NCI-H2107 treated with DMSO at 0.1 percent for 48 hours (cell line): ENCODE data around the gene POF1B.
A peak's percentile ranks its signal among the peaks of the same experiment; 100 is the strongest.
"Not testable (repeated sequence)": the region's sequence is repeated elsewhere in the genome, so short reads cannot be mapped to it uniquely, and the experiment has no call there.

ENCODE experiments used
- DNase-seq: peaks from one replicate; lab custom pipeline; 2025; ENCODE audit not compliant: unreplicated experiment; lab: John Stamatoyannopoulos, UW

POF1B gene, protein sequence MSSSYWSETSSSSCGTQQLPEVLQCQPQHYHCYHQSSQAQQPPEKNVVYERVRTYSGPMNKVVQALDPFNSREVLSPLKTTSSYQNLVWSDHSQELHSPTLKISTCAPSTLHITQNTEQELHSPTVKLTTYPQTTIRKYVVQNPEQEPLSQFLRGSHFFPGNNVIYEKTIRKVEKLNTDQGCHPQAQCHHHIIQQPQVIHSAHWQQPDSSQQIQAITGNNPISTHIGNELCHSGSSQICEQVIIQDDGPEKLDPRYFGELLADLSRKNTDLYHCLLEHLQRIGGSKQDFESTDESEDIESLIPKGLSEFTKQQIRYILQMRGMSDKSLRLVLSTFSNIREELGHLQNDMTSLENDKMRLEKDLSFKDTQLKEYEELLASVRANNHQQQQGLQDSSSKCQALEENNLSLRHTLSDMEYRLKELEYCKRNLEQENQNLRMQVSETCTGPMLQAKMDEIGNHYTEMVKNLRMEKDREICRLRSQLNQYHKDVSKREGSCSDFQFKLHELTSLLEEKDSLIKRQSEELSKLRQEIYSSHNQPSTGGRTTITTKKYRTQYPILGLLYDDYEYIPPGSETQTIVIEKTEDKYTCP

DNA sequence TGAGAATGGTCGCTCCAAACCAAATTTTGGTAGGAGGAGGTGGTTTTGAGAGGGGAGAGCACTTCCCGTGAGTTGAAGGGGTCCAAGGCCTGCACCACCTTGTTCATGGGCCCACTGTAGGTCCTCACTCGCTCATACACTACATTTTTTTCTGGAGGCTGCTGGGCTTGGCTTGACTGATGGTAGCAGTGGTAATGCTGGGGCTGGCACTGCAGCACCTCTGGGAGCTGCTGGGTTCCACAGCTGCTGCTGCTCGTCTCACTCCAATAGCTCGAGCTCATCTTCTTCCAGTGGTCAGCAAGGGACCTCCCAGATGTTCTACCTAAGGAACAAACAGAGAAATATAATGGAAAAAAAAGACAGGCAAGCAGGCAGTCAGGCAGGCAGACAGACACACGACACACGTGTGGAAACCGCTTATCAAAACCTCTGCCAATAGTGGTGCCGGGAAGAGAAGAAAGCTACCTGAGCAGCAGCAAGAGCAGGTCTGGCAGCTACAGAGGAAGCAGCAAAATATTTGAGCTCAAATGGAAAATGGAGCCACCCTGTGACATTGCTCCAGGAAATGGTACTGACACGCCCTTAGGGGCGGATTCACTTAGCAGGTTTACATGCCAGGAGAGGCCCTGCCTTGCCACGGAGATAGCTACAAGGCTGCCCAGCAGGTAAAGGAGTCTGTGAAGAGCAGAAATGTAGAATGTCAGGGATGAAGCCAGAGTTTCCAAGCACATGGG lies at the start of gene POF1B:
TSS of gene POF1B (minus strand) at position 492 of the 734 bp plus-strand sequence. CDS start at position 281, 211 bp downstream.
- DNase-seq, result no peak

DNA sequence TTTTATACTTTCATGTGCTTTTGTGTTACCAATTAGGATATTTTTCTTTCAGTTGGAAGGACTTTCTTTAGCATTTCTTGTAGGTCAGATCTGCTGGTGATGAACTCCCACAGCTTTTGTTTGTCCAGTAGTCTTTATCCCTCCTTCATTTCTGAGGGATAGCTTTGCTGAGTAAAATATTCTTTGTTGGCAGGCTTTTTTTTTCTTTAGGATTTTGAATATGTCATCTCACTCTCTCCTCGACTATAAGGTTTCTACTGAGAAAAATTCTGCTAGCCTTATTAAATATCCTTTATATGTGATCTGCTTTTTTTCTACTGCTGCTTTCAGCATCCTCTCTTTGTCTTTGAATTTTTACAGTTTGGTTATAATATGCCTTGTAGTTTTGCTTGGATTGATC lies 49.6 kb upstream of the POF1B start:
- DNase-seq, result no peak

DNA sequence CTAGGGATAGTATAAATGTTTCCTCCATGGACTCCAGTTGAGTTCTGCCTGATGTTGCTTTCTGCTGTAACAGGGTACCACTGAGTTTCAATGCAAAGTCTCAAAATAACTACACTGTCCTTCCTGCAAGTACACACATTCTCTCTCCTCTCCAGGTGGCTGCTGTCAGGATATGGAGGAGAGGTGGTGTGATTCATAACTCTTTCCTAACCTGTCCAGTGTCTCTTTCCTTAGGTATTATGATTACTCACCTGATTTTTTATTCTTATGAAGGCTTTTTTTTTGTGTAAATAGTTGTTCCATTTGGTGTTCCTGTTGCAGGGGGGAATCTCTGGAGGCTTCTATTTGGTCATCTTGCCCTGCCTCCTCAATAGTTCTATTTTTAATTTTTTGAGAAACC lies 39.8 kb upstream of the POF1B start:
- DNase-seq, result no peak

DNA sequence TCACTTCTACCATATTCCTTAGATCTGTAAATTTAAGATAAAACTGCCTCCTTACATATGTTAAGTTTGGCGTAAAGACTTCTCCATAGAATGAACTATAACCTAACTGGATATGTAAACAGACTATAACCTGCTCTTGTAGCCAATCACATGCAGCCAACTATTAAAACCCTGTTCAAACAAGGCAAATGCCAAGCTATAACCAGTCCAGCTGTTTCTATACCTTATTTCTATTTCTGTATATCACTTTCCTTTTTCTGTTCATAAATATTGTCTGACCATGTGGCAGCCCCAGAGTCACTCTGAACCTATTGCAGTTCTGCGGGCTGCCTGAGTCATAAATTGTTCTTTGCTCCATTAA lies 12.4 kb upstream of the POF1B start:
- no peak for DNase-seq

DNA sequence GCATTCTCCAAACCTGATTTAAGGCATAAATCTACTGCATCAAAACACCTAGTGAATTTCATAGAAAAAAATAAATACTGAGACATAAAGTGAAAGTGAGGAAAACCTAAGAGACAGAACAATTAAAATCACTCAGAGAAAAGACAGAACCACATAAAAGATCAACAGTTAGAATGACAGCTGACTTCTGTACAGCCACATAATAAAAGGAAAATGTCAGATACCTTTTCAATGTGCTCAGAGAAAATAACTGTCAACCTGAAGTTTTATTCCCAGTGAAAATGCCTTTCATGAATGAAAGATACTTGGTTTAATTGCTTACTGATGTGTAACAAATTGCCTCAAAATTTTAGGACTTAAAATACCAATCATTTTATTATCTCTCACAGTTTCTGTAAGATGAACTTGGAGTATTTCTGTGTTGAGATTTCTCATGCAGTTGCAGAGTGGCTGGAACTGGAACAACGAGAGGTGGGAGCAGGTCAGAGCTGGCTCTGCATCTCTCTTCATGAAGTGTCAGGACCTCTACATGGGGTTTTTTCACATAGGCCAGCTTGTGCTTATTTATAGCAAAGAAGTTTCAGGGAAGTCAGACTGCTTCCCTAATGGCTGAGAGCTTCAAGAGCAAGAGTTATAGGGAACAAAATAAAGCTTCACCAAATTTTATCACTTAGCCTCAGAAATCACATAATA lies 11.9 kb upstream of the POF1B start:
- no peak for DNase-seq

DNA sequence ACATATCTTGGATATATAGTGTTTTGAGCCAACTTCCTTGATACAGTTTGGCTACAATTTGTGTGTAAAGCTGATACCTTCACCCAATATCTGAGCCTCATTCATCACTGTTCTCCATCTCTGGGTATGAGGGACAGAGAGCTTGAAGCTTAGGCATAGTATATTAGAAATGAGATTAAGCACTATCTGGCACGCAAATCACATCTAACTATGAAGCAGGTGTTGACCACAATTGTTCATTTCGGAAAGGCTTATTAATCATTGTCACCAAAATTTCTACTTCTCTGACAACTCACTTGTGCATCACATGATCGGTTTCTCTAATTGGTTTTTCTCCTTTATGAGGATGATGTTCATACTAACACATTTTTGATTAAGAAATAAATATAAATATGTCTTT lies 2.1 kb upstream of the POF1B start:
- no peak for DNase-seq

DNA sequence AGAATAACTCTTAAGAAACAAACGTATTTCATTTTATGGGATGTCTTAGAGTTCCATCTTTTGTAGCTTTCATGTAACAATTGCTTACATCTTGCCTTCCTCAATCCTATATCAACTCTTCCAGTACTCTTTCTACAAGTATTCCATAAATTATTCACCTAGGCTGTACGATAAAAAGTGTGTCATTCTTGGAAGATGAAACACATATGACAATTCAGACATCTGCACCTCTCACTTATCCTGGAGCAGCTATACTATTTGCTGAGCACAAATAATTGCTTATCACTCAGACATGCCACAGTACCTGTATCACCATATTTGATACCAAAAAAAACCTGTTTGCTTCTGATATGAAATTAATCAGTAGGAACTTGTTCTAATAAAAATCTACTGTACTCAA lies 1.0 kb downstream of the POF1B start:
- DNase-seq, result no peak

DNA sequence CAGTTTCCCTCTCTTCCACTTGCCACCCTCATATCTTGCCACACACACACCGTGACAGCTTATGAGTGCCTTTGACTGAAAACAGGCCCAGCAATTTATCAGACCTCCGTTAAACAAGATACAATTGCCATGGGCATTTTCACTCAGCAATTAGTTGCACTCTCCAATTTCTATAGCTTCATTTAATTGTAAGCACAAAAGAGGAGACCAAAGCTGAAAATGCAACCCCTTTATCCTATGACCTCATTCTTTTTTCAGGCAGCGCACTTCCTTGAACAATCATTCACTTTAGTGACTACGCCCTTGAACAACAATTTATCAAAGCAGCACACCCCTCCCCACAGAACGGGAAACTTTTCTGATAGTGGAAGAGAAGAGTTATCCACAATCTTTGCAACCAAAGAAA lies 4.1 kb downstream of the POF1B start:
- DNase-seq, result no peak

DNA sequence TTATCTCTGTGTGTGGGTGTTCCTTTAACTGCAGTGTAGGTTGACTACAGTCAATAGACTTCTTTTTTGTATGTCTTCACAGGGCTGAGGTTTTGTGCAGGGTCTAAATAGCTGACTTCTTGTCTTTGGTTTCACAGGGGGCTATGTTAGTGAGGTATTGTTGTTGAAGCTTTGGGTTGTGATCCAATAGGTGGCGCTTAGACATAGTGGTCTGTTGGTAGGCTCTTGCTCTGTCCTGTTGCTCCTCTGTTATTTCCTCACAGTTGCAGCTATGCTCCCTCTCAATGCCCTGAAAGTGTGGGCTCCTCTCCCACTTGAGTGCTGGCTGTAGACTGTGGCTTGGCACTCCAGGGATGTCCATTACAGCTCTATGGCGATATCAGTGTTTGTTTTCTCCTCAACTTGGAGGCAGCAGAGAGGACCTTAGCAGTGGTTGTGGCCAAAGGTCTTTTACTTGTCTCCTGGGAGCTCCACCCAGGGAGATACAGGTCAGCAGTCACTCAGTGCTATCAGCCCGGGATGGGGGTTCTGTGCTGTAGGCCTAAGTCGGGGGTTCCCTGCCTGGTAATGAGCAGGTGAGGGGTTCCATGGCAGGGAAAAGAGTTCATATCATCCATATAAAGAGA lies 14.0 kb downstream of the POF1B start:
- no peak for DNase-seq

DNA sequence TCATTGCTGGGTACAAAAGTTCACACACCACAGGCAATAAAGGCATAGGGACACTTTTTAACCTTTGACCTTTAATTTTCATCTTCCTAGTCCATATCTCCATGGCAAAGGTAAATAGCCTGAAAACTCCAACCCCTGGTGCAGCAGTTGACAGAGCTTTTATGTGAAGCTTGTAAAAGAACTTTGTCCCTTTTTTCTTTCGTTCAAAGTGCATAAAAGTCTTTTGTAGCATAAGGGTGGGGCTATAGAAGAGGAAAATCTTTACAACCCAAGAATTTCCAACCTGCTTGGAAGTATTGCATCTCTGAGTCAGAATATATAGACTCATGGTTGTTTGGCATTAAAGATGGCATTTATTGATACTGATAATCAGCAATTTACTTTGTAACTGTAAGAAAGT lies 20.4 kb downstream of the POF1B start:
- no peak for DNase-seq

DNA sequence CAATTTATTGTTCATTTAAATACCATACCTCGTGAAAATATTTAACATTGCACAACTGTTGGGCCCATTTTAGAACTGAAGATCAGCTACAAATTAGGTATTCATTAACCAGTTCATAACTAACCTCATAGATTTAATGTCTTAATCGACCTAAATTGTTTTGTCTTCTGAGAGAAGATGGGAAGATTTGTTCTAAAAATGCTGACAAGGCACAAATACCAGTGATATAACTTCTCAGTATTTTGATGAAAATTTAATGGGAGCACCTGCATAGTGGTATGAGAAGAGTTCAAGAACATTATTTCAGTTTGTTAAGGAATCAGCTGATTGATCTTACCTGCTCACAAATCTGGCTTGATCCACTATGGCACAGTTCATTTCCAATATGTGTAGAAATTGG lies 33.9 kb downstream of the POF1B start:
- no peak for DNase-seq

DNA sequence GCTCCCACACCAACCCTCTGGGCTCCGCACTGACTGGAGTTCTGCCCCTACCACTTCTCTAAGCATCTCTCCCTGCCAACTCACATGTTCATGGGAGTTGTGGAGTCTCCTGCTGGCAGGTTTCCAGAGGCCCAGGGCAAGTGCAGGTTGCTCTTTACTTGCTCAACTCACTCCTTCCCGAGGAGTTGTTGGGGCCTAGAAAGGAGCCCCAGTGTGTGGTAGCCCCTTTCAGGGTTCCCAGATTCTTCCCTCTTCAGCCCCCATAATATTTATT lies 52.5 kb downstream of the POF1B start:
- DNase-seq, result no peak

DNA sequence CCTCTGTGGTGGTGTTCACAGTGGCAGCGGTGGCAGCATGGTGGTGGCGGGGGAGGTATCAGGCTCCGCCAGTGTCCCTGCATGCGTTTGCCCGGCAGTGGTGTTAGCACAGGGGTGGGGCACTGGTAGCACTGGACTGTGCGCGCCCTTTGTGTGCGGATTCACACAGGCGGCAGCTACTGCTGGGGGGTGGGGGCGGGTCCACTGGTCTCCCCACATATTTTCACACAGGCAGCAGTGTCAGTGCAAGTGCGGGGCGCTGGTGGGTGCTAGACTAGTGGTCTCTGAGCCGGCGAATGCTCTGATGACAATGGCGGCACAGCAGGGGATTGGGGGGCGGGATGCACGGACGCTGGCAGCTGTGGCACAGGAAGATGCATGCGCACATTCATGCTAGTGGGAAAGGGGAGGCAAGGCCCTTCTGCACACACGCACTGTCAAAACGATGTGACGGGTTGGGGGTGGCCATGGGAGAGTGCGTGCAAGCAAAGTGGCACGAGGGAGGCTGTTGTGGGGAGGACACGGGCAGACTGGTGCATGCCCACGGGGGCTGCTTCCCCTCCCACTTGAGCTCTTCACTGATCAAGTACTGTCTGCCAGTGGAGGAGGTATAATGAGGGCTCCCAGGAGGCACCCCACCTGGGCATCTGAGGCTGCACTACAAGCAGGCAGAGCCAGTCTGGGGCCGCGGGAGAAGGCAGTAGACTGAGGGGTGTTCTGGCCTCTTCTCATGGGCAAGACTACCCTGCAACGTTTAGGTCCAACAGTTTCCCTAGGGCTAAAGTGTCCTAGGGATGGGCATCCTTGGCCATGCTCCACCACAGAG lies 53.0 kb downstream of the POF1B start:
- DNase-seq, result no peak

DNA sequence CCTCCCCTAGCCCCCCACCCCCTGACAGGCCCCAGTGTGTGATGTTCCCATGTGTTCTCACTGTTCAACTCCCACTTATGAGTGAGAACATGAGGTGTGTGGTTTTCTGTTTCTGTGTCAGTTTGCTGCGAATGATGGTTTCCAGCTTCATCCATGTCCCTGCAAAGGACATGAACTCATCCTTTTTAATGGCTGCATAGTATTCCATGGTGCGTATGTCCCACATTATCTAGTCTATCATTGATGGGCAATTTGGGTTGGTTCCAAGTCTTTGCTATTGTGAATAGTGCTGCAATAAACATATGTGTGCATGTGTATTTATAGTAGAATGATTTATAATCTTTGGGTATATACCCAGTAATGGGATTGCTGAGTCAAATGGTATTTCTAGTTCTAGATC lies 68.1 kb downstream of the POF1B start:
- DNase-seq, result not testable (repeated sequence)

DNA sequence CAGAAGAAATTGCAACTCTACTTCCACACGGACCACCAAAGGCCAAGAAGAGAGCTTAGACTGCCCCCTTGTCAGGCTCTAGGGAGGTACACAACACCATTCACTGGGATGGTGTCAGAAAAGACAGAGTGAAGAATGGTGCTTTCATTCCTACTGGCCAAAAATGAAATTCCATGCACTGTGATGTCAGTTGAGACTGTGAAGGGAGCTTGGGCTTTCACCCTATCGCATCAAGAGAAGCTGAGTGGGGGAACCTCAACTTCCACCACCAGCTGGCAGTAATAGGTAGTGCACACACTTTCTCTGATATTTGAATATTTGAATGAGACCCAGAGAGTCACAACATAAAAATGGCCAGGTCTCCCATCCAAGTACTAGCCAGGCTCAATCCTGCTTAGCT lies 69.7 kb downstream of the POF1B start:
- DNase-seq, result no peak

DNA sequence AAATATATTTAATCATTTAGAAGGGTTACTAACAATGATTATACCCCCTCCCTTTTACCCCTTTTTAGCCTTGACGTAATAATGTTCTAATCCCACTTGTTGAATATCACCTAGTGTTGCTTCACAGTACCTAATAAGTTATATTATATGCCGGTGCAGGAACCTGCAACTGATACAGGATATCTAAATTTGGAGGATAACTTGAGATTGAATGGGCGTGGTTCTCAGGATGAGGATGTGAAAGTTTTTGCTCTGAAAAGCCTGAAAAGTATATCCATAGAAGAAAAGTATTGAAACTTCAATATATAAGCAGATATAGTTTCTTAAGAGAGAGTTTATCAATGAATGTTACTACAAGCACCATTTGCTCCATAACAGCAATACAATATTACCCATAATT lies 75.9 kb downstream of the POF1B start:
- DNase-seq, result no peak

DNA sequence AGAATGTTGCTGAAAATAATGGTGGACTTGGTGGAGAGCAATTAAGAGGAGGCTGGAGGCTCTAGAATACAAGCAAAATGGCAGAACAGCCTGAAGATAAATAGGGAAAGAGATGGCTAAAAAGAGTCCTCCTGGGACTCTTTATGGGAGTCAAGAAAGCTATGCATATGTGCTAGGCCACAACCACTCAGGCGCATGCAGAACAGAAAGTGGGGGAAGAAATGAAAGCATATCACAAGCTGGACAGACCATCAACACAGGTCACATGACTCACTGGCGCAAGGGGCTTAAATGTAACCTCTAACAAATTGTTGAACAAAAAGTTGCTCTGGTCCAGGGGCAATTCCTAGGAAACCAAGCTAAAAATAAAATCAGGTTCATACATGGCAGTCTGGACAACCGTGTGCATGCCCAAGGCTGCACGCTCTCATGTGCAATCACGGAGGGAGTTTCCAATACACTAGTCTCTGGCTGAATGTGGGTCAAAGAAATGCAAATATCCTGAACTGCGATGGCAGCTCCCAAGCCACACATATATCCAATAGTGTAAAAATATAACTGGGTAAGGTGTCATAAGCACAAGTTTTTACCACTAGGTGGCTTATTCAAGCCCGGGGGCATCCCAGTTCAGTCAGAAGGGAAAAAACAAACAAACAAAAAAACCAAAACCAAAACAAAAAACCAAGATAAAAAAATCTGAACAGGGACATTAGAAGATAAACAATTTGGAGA lies 90.3 kb downstream of the POF1B start:
- no peak for DNase-seq

DNA sequence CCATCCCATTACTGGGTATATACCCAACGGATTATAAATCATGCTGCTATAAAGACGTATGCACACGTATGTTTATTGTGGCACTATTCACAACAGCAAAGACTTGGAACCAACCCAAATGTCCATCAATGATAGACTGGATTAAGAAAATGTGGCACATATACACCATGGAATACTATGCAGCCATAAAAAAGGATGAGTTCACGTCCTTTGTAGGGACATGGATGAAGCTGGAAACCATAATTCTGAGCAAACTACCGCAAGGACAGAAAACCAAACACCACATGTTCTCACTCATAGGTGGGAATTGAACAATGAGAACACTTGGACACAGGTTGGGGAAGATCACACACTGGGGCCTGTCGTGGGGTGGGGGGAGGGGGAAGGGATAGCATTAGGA lies 94.2 kb downstream of the POF1B start:
- not testable (repeated sequence) for DNase-seq

DNA sequence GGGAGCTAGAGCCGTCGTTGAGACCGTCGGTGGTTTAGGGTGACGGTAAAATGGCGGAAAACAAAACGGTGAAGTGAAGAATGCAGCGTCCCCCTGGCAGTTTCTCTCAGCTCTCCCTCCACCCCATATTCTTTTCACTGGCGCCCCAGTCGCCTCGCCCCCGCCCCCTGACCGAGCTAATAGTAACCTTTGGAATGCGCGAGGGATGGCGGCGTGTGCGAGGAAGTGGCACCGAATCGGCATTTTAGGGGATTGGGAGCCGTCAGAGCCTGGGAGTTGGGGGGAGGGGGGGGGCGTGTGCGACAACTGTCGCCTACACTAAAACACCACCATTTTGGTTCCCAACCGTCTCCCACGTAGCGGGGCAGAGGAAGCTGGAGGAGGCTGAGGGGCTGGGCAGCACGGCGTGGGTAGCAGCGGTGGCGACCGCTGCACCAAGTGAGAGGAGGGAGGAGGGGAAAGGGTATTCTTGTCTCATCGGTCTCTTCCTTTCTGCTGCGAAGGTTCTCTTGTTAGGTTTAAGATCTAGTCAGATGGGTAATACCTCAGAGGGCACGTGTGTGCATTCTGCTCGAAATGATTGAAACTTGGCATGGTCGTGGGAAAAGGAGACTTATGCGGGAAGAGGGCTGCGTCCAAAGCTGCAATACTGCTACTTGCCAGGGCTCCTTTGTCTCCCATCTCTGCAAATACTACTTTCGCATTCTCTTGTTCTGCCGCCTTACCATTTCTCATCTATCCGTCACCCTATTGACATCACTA lies 134.8 kb downstream of the POF1B start:
- DNase-seq, result peak; percentile 27
